ENCODE data around the gene TMEM135.

The TMEM135 gene

GRCh38 chr11:87358461-87358860, 320.7 kb downstream of the TMEM135 start:
- Histone ChIP-seq H3K36me3 (ENCODE audit: control insufficient read depth in 5 of 5, insufficient read depth in 5 of 5, low read length in 5 of 5) (peaks cover 0 to 20% (median 4%) of the 10 kb centered on the region in 5 donors), H3K4me1 (ENCODE audit: control insufficient read depth in 5 of 5, insufficient read depth in 5 of 5, low read length in 5 of 5) (peaks cover 0 to 36% (median 20%) of the 10 kb centered on the region in 5 donors), H3K9me3 (ENCODE audit: control insufficient read depth in 5 of 5, low read length in 5 of 5) (no peaks in the 10 kb centered on the region), H3K4me3 (ENCODE audit: low read depth in 1 of 5, low read length in 5 of 5) (no peak overlapping the region), H3K27ac (ENCODE audit: low read depth, low read length) (no peak overlapping the region), H3K27me3 (ENCODE audit: control insufficient read depth in 5 of 5, insufficient read depth in 4 of 5, low read length in 5 of 5) (no peaks in the 10 kb centered on the region), H3K9ac (ENCODE audit: low read length in 5 of 5) (no peak overlapping the region)

GRCh38 chr11:87359401-87359800, 321.7 kb downstream of the TMEM135 start:
- Histone ChIP-seq H3K9me3 (ENCODE audit: control insufficient read depth in 5 of 5, low read length in 5 of 5) (no peaks in the 10 kb centered on the region), H3K4me3 (ENCODE audit: low read depth in 1 of 5, low read length in 5 of 5) (no peak overlapping the region), H3K27me3 (ENCODE audit: control insufficient read depth in 5 of 5, insufficient read depth in 4 of 5, low read length in 5 of 5) (no peaks in the 10 kb centered on the region), H3K27ac (ENCODE audit: low read depth, low read length) (no peak overlapping the region), H3K9ac (ENCODE audit: low read length in 5 of 5) (no peak overlapping the region), H3K36me3 (ENCODE audit: control insufficient read depth in 5 of 5, insufficient read depth in 5 of 5, low read length in 5 of 5) (peaks cover 0 to 20% (median 4%) of the 10 kb centered on the region in 5 donors), H3K4me1 (ENCODE audit: control insufficient read depth in 5 of 5, insufficient read depth in 5 of 5, low read length in 5 of 5) (peaks cover 0 to 26% (median 12%) of the 10 kb centered on the region in 5 donors)

DNA sequence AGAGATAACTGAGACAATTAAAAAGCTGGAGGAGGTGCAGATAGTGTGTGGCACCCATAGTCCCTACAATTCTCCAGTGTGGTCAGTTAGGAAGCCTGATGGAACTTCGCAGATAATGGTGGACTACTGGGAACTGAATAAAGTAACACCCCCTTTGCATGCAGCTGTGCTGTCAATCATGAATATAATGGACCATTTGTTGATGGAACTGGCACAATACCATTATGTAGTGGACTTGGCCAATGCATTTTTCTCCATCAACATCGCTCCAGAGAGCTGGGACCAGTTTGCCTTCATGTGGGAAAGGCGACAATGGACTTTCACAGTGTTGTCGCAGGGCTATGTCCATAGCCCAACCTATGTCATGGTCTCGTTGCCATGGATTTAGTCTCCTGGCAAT, 324.2 kb downstream of the TMEM135 start:
- Histone ChIP-seq H3K4me1 (ENCODE audit: control insufficient read depth in 5 of 5, insufficient read depth in 5 of 5, low read length in 5 of 5) (peaks cover 0 to 10% (median 0%) of the 10 kb centered on the region in 5 donors), H3K36me3 (ENCODE audit: control insufficient read depth in 5 of 5, insufficient read depth in 5 of 5, low read length in 5 of 5) (peaks cover 0 to 20% (median 4%) of the 10 kb centered on the region in 5 donors), H3K27ac (ENCODE audit: low read depth, low read length) (no peak overlapping the region), H3K27me3 (ENCODE audit: control insufficient read depth in 5 of 5, insufficient read depth in 4 of 5, low read length in 5 of 5) (no peaks in the 10 kb centered on the region), H3K9ac (ENCODE audit: low read length in 5 of 5) (no peak overlapping the region), H3K9me3 (ENCODE audit: control insufficient read depth in 5 of 5, low read length in 5 of 5) (no peaks in the 10 kb centered on the region), H3K4me3 (ENCODE audit: low read depth in 1 of 5, low read length in 5 of 5) (no peak overlapping the region)

DNA sequence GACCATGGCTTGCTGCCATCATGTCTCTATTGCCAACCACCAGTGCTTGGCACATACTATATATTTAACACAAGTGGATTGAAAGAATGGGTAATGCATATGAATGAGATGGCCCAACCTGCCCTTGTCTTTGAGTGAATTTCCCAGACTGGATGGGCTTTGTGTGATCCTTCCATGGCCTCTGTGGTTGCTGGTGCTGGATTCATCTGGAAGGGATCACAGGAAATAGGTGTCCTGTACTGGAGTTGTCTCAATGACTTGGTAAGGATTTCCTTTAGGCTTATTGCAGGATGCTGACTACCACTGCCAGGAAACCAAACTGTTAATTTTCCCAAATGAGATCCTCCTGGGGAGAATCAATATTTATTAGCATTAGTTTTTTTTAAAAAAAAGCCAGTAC, 328.6 kb downstream of the TMEM135 start:
- Histone ChIP-seq H3K27me3 (ENCODE audit: control insufficient read depth in 5 of 5, insufficient read depth in 4 of 5, low read length in 5 of 5) (no peaks in the 10 kb centered on the region), H3K4me3 (ENCODE audit: low read depth in 1 of 5, low read length in 5 of 5) (no peak overlapping the region), H3K9me3 (ENCODE audit: control insufficient read depth in 5 of 5, low read length in 5 of 5) (no peaks in the 10 kb centered on the region), H3K27ac (ENCODE audit: low read depth, low read length) (no peak overlapping the region), H3K4me1 (ENCODE audit: control insufficient read depth in 5 of 5, insufficient read depth in 5 of 5, low read length in 5 of 5) (peaks cover 0 to 36% (median 2%) of the 10 kb centered on the region in 5 donors), H3K9ac (ENCODE audit: low read length in 5 of 5) (no peak overlapping the region), H3K36me3 (ENCODE audit: control insufficient read depth in 5 of 5, insufficient read depth in 5 of 5, low read length in 5 of 5) (peaks cover 0 to 10% (median 4%) of the 10 kb centered on the region in 5 donors)

DNA sequence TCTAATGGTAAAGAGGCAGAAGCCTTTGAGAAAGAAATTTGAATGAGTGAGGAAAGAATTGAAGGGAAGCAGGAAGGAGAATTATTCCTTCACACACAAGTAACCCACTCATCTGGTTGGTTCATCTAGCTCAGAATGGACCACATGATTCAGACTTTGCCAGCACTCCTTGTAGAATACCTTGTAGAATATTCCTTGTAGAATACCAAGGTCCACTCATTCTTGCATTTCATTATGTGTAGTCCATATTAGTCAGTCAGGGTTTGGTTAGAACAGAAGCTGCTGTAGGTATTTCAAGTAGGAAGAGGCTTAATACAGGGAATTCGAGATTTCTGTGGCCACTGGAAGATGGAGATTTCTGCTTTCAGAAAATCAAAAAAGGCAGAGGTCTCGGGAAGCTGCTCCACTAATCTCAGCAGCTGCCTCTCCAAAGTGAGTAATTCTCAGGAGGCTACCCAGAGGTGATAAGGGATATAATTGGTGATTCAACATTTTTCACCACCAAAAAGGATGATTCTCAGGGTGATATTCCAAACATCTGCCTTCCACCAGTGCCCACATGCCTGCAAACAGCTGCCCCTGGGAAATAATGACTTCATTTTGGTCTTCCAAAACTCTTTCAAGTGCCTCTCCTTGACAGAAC, 329.1 kb downstream of the TMEM135 start:
- Histone ChIP-seq H3K9ac (ENCODE audit: low read length in 5 of 5) (no peak overlapping the region), H3K4me1 (ENCODE audit: control insufficient read depth in 5 of 5, insufficient read depth in 5 of 5, low read length in 5 of 5) (peaks cover 0 to 36% (median 2%) of the 10 kb centered on the region in 5 donors), H3K4me3 (ENCODE audit: low read depth in 1 of 5, low read length in 5 of 5) (no peak overlapping the region), H3K27me3 (ENCODE audit: control insufficient read depth in 5 of 5, insufficient read depth in 4 of 5, low read length in 5 of 5) (no peaks in the 10 kb centered on the region), H3K27ac (ENCODE audit: low read depth, low read length) (no peak overlapping the region), H3K9me3 (ENCODE audit: control insufficient read depth in 5 of 5, low read length in 5 of 5) (no peaks in the 10 kb centered on the region), H3K36me3 (ENCODE audit: control insufficient read depth in 5 of 5, insufficient read depth in 5 of 5, low read length in 5 of 5) (peaks cover 0 to 10% (median 4%) of the 10 kb centered on the region in 5 donors)

- H3K9ac ChIP-seq (ENCODE audit: low read length in 5 of 5): no peak overlapping the region
- peaks cover 0 to 2% (median 0%) of the 10 kb centered on the region in 5 donors for H3K36me3 ChIP-seq (ENCODE audit: control insufficient read depth in 5 of 5, insufficient read depth in 5 of 5, low read length in 5 of 5)
- H3K4me3 ChIP-seq (ENCODE audit: low read depth in 1 of 5, low read length in 5 of 5): no peak overlapping the region
- H3K9me3 ChIP-seq (ENCODE audit: control insufficient read depth in 5 of 5, low read length in 5 of 5): no peaks in the 10 kb centered on the region
- peaks cover 0 to 36% (median 7%) of the 10 kb centered on the region in 5 donors for H3K4me1 ChIP-seq (ENCODE audit: control insufficient read depth in 5 of 5, insufficient read depth in 5 of 5, low read length in 5 of 5)
- H3K27me3 ChIP-seq (ENCODE audit: control insufficient read depth in 5 of 5, insufficient read depth in 4 of 5, low read length in 5 of 5): no peaks in the 10 kb centered on the region
- no peak overlapping the region for H3K27ac ChIP-seq (ENCODE audit: low read depth, low read length)
Observed at GRCh38 chr11:87368151-87368550, 330.4 kb downstream of the TMEM135 start.

DNA sequence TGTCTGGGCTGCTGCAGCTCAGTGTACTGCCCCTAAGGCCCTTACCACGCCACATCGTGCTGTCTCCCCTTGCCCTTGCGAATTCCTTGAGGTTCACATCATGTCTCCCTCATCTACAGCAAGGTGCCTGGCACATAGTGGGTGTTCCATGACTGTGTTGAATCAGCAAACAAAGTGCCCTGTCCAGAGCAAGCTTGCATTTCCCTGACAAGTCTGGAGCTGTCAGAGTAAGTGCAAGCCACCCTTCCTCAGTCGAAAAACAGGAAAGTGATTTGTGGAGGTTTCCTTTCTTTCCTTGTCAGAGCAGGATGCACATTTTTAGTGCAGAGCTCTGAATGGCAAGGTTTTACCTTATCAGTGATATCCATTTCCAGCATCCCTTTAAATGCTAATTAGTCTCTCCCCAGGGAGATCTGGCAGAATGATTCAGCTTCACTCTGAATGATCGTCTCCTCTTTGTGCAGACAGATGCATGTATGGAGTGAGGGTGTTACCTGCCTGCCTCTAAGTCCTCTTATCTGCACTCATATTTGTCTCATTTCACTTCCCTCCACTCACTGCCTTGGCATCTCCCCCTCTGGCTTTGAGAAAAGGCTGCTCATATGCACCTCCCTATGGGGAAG, 331.2 kb downstream of the TMEM135 start:
- Histone ChIP-seq H3K4me1 (ENCODE audit: control insufficient read depth in 5 of 5, insufficient read depth in 5 of 5, low read length in 5 of 5) (peaks cover 0 to 41% (median 10%) of the 10 kb centered on the region in 5 donors), H3K4me3 (ENCODE audit: low read depth in 1 of 5, low read length in 5 of 5) (no peak overlapping the region), H3K9ac (ENCODE audit: low read length in 5 of 5) (no peak overlapping the region), H3K27ac (ENCODE audit: low read depth, low read length) (no peak overlapping the region), H3K36me3 (ENCODE audit: control insufficient read depth in 5 of 5, insufficient read depth in 5 of 5, low read length in 5 of 5) (peaks cover 0 to 2% (median 0%) of the 10 kb centered on the region in 5 donors), H3K27me3 (ENCODE audit: control insufficient read depth in 5 of 5, insufficient read depth in 4 of 5, low read length in 5 of 5) (no peaks in the 10 kb centered on the region), H3K9me3 (ENCODE audit: control insufficient read depth in 5 of 5, low read length in 5 of 5) (no peaks in the 10 kb centered on the region)

GRCh38 chr11:87369888-87370287, 332.2 kb downstream of the TMEM135 start:
- H3K9me3 ChIP-seq (ENCODE audit: control insufficient read depth in 5 of 5, low read length in 5 of 5): no peaks in the 10 kb centered on the region
- no peak overlapping the region for H3K9ac ChIP-seq (ENCODE audit: low read length in 5 of 5)
- H3K4me3 ChIP-seq (ENCODE audit: low read depth in 1 of 5, low read length in 5 of 5): no peak overlapping the region
- H3K27me3 ChIP-seq (ENCODE audit: control insufficient read depth in 5 of 5, insufficient read depth in 4 of 5, low read length in 5 of 5): no peaks in the 10 kb centered on the region
- H3K36me3 ChIP-seq (ENCODE audit: control insufficient read depth in 5 of 5, insufficient read depth in 5 of 5, low read length in 5 of 5): no peaks in the 10 kb centered on the region
- H3K27ac ChIP-seq (ENCODE audit: low read depth, low read length): no peak overlapping the region
- peaks cover 0 to 41% (median 13%) of the 10 kb centered on the region in 5 donors for H3K4me1 ChIP-seq (ENCODE audit: control insufficient read depth in 5 of 5, insufficient read depth in 5 of 5, low read length in 5 of 5)

DNA sequence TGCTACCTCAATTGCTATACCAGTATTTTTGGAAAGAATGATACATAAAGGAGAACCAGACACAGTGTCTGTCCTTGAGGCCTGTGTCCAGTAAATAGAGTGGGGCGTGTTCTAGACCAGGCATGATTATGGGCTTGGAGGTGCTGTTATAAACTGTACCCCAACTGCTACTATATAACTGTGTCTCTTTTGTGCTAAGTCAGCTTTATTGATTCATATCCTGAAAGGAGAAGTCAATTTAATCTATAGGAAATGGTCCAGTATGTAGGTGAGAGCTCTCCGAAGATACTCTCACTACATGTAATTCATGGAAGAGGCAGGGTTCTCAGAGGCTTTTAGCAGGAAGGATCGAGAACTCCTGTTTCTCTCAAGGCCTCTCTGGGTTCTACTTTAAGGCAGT, 334.3 kb downstream of the TMEM135 start:
- H3K9ac ChIP-seq (ENCODE audit: low read length in 5 of 5): no peak overlapping the region
- H3K4me1 ChIP-seq (ENCODE audit: control insufficient read depth in 5 of 5, insufficient read depth in 5 of 5, low read length in 5 of 5): peaks cover 0 to 31% (median 13%) of the 10 kb centered on the region in 5 donors
- no peaks in the 10 kb centered on the region for H3K27me3 ChIP-seq (ENCODE audit: control insufficient read depth in 5 of 5, insufficient read depth in 4 of 5, low read length in 5 of 5)
- H3K4me3 ChIP-seq (ENCODE audit: low read depth in 1 of 5, low read length in 5 of 5): no peak overlapping the region
- no peaks in the 10 kb centered on the region for H3K9me3 ChIP-seq (ENCODE audit: control insufficient read depth in 5 of 5, low read length in 5 of 5)
- no peaks in the 10 kb centered on the region for H3K36me3 ChIP-seq (ENCODE audit: control insufficient read depth in 5 of 5, insufficient read depth in 5 of 5, low read length in 5 of 5)
- no peak overlapping the region for H3K27ac ChIP-seq (ENCODE audit: low read depth, low read length)
